ENCODE data around the gene RMDN3. TPM values are rescaled to one million over a fixed set of nuclear protein-coding genes. Genes with fewer than 3 reads are reported as not detected.

RMDN3 gene
- total and polyA plus RNA-seq, 9 of the 15 experiments (the other 6 are each of a cell fraction or from before 2014, with no cell fraction given) = 8.1 to 38.2 (median 25.9) TPM

GRCh38 chr15:40743921-40744814 lies 10.9 kb downstream of the RMDN3 start (continued):
- TF ChIP-seq NFE2 (IDR thresholded peaks at IDR 0.05; ENCODE audit: low read depth) (no peak; the same call in 1 of the 2 replicates), SNIP1 (IDR thresholded peaks at IDR 0.05; ENCODE audit: low read depth) (no peak), CEBPB (tag; IDR thresholded peaks at IDR 0.05) (peak; percentile 89), ATF3 (IDR thresholded peaks at IDR 0.05) (peak; percentile 78), ATF3 (CRISPR knock-in tag; conservative IDR thresholded peaks at IDR 0.05) (no peak), FIP1L1 (IDR thresholded peaks at IDR 0.05; ENCODE audit: low read depth, low read length, poor library complexity, severe bottlenecking) (no peak), SMAD4 (CRISPR knock-in tag; conservative IDR thresholded peaks at IDR 0.05) (peak; percentile 95), ZNF318 (IDR thresholded peaks at IDR 0.05; ENCODE audit: borderline replicate concordance in 1 of 2, low read depth in 1 of 2) (0 out of 4 replicates have a peak, but pooled peaks of 1 of the 2 experiments have one; percentile 61), ZC3H4 (CRISPR knock-in tag; IDR thresholded peaks at IDR 0.05; ENCODE audit: borderline replicate concordance) (no peak)

Measured in K562 (cell line).